ENCODE results near the gene TMEM234.
A peak's percentile ranks its signal among the peaks of the same experiment; 100 is the strongest.
"Not testable (repeated sequence)": the region's sequence is repeated elsewhere in the genome, so short reads cannot be mapped to it uniquely, and the experiment has no call there.

TMEM234 gene

GRCh38 chr1:32221980-32222755 is at the start of gene TMEM234, which contains the start of gene EIF3I:
Gene TMEM234, minus strand, starts transcription at chr1:32222353. Its CDS starts 31 bp downstream, at chr1:32222322.
Gene EIF3I, plus strand, starts transcription at chr1:32222407. Its CDS starts 35 bp downstream, at chr1:32222442.
- DNase-seq, result peak; percentile 87

DNA sequence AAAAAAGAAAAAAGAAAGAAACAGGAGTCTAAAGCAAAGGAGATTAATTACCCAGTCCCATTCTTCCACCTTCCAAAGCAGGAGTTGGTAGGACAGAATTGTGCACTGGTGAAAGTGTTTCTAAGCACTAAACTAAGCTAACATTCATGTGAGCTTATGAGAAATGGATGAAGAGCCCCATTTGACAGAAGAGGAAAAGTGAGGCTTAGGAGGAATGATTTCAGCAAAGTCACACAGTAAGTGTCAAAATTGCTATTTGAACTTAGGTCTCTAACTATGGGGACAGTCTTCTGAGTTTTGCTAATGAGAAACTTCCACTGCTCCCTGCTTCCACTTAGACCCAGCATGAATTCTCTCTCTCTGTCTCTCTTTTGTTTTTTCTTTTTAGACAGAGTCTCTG is 47.6 kb upstream of the TMEM234 start:
- no peak for DNase-seq

DNA sequence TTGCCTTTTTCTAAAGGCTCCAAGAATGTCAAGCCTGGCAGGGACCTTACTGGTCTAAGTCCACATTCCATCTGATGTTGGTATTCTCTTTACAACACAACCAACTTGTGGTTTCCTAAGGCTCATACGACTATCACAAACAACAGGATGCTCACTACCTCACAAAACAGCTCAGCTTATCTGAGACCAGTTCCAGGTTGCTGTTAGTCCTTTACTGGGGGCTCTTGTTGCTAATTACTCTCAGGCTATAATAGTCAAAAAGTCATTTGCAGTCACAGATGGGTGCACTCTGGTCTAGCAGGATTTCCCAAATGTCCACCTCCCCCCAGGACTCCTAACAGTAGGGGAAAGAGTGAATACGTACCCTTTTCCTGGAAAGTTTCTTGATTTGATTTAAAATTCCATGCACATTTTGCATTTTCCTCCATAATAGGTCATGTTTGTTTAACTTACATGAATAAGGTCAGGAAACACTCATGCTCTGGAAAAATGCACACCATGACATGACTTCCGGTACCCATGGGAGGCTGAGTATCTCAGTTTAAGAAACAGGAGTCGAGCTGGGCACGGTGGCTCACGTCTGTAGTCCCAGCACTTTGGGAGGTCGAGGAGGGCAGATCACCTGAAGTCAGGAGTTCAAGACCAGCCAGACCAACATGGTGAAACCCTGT is 44.9 kb upstream of the TMEM234 start:
- DNase-seq, result no peak

DNA sequence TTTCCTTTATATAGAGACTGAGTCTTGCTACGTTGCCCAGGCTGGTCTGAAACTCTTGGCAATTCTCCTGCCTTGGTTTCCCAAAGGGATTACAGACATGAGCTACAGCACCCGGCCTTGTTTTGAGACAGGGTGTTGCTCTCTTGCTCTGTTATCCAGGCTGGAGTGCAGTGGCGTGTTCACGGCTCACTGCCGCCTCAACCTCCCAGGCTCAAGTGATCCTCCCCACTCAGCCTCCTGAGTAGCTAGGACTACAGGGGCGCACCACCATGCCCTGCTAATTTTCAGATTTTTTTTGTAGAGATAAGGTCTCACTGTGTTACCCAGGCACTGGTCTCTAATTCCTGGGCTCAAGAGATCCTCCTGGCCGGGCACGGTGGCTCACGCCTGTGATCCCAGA is 43.7 kb upstream of the TMEM234 start:
- no peak for DNase-seq

GRCh38 chr1:32263744-32264143 is 41.6 kb upstream of the TMEM234 start:
- no peak for DNase-seq

GRCh38 chr1:32263236-32263593 is 41.1 kb upstream of the TMEM234 start:
- not testable (repeated sequence) for DNase-seq

GRCh38 chr1:32257227-32257508 is 35.0 kb upstream of the TMEM234 start:
- DNase-seq, result no peak

DNA sequence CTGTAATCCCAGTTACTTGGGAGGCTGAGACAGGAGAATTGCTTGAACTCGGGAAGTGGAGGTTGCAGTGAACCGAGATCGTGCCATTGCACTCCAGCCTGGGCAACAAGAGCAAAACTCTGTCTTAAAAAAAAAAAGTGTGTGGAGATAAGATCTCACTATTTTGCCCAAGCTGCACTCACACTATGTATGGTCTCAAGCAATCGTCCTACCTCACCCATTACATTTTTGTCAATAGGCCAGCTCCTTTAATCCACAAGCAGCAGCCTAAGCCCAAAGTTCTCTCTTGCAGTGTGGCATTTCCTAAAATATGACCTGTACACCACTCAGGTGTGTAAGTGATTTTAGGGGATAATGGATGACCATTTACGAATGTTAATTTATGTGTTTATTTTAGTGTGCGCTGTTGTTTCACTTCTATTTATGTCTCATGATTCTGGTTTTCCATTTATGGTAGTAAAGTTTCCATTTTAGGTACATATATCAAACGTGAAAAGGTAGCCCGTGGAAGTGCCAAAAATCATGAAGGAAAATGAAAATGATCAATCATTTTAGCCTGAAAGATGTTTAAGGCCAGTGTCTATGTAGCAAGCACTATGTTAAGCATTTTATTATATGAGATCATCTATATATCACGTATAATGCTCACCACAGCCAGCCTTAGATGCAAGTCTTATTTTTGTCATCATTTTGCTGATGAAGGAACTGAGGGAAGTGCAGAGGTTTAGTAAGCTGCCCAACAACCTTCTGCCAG is 34.5 kb upstream of the TMEM234 start:
- no peak for DNase-seq

DNA sequence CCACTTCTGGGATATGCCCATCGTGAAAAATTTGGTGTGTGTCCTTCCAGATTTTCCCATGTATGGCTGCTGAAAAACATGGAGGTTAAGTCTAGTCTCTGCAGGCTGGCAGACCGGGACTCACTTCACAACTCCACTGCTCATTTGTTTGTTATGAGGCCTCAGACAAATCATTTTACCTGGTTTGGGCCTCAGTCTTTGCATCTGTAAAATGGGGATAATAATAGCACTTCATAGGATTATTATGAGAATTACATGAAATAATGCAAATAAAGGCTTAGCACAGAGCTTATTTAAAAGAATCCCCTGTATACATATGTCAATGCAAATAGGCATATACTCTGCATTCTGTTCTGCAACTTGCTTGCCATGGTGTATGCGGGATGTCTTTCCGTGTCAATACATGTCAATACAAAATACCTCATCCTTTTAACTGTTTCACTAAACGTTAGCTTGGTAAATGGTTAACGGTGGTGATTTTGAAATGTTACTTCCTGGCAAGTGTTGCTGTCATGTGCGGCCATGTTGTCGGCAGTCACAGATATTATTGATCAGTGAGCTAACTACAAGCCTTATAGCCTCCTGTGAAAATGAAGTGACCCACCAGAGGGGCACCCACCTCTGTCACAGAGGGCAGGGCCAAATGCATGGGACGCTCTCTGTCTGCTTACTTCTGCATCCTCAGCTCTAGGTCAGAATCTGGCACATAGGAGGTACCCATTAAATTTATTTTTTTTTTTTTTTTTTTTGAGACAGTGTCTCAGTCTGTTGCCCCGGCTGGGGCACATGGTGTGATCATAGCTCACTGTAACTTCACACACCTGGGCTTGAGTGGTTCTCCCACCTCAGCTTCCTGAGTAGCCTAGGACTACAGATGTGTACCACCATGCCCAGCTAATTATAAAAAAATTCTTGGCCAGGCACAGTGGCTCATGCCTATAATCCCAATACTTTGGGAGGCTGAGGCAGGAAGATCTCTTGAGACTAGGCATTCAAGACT is 33.2 kb upstream of the TMEM234 start:
- DNase-seq, result no peak

DNA sequence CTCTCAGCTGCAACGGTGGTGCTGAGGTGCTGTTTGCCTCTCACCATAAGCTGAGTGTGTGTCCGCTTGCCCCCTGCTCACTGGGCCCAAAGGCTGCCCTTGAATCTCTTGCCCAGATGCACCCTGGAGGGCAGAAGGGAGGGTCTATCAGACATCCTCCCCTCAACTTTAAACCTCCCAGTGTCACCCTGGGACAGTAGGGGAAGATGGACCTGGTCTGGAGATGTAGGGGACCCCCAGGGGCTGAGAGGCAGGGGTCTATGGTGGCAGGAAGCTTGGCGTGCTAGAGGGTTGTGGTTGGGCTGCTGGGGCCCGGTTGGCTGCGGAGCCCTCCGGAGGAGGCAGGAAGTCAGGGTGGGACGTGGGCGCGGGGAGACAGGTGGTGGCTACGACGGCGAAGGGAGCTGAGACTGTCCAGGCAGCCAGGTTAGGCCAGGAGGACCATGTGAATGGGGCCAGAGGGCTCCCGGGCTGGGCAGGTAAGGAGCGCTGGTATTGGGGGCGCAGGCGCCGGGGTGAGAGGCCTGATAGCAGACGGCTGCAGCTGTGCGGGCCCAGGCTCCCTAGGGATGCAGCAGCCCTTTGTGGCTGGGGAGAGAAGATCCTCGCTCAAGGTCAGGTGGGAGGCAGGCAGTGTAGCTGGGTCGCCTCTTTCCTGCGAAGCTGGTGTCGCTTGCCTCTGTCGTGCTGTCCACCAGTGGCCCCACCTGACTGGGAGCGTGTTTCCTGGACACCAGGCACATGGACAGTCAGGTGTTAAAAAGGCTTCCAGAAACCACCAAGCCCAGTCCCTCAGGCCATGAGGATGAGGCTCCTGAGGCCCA is 29.0 kb upstream of the TMEM234 start, which contains the start of gene LCK:
TSS of gene LCK (plus strand) at position 373 of the 824 bp plus-strand sequence. CDS start 23,065 bp downstream, outside the sequence.
- peak; percentile 69 for DNase-seq

DNA sequence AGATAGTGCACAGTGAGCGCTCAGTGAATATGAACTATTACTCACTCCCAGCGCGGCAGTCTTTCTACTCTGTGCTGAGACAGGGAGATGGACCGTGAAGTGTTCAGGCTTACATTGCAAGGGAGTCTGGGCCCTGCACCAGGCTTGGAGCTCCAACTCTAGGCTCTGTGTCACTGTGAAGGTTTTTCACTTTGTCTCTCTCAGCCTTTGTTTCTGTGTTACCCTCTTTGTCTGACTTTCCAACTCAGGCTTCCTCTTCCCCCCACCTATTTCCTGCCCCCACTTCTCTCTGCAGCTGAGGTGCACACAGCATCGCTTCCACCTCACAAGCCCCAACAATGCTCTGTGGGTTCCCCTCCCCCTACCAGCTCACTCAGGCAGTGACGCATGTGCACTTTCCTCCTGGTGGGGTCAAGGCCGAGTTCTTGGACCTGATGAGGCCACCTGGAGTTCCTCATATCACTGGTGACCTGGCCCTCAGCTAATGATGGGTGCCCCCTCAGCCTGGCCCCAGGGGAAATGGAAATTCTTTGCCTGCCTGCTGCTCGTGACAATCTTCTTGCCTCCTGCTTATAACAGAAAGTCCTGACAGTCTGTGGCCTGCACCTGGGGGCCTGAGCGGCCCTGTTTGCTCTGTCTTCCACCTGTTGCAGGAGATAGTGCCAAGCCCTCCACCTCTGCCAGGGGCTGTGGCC is 27.8 kb upstream of the TMEM234 start:
- DNase-seq, result peak; percentile 75

DNA sequence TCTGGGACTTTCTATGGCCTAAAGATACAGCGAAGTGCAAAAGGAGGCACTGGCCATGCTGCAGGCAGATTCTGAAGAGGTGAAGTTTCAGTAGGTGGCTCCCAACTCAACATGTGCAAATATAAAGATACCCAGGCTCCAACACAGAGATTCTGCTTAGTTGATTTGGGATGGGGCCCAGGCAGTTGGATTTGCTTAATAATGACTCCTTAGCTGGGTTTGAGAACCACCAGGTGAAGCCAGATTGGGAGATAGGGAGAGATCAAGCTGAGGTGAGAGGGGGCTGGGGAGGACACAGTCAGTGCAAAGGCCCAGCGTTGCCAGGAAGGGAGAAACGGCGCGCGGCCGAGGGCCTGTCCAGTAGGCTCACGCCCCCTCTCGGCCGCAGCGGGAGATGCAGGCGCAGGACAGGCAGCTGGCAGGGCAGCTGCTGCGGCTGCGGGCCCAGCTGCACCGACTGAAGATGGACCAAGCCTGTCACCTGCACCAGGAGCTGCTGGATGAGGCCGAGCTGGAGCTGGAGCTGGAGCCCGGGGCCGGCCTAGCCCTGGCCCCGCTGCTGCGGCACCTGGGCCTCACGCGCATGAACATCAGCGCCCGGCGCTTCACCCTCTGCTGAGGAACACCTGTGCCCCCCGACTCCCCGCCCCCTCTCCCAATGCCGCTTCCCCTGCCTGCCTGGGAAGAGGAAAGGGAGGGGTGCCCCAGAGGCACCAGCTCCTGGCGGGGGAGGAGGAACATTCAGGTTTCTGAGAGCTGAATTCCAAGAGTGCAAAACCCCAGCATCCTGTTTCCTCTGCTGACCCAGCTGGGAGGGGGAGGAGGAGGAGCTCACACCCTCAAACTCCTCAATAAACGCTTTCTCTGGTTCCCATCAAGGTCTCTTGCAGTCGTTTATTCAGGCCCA is 26.1 kb upstream of the TMEM234 start:
- DNase-seq, result peak; percentile 80

DNA sequence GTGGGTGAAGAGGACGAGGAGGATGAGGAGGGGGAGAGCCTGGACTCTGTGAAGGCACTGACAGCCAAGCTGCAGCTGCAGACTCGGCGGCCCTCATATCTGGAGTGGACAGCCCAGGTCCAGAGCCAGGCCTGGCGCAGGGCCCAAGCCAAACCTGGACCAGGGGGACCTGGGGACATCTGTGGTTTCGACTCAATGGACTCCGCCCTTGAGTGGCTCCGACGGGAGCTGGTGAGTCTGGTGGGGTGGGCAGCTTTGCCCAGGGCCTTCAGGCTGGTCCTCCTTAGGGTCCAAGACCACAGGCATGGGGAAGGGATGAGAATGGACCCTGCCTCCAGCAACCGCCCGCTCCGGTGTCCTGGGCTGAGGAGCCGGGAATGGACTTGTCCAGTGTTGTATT is 25.3 kb upstream of the TMEM234 start:
- DNase-seq, result no peak

DNA sequence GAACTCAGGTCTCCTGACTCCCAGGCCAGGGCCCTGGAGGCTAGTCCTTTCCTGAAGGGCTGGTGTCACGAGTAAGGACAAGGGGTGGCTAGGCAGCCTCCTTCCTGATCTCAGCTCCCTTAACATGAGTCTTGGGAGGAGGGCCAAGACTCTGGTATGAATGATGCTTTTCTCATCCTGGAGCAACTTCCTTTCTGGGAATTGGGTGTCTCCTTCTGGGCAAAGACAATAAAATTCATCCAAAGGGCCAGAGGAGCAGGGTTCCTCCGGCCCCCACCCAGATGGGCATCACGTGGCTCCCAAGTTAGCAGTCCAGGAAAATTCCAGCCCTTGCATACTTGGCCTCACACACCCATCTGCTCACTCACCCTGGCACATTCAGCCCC is 24.7 kb upstream of the TMEM234 start, which contains the start of gene FAM167B:
TSS of gene FAM167B (plus strand) at position 335 of the 386 bp plus-strand sequence. CDS start 200 bp downstream, outside the sequence.
- no peak for DNase-seq

- DNase-seq, result no peak
Observed at GRCh38 chr1:32242341-32242851, 20.2 kb upstream of the TMEM234 start.

GRCh38 chr1:32241001-32241763 is 19.0 kb upstream of the TMEM234 start:
- peak; percentile 49 for DNase-seq

GRCh38 chr1:32240140-32240951 is 18.2 kb upstream of the TMEM234 start:
- peak; percentile 34 for DNase-seq

DNA sequence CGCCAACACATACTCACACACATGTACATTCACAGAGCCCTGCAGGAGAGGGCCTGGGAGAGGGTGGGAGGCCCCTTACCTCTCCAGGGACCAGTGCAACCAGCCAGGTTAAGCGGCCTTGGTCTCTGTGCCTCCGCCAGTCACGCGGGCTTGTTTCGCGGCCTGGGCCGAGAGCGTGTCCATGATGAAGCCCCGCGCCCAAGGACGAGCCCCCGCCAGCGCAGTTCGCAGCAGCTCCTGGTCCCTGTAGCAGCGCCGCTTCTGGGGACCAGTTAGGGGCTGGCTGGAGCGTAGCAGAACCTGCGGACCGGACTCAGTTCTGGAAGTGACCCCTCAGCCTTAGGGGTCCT is 17.6 kb upstream of the TMEM234 start:
- DNase-seq, result no peak
